Measurements from ENCODE around the gene HBB.

The HBB gene

GRCh38 chr11:5200582-5200981, 26.3 kb downstream of the HBB start, which contains the start of gene OR51V1:
OR51V1 (minus strand) TSS chr11:5200682; CDS start chr11:5200682, 0 bp downstream.
- no peak for DNase-seq (ENCODE audit: low read depth in 1 of 2, low spot score in 1 of 2)
- Histone ChIP-seq H3K4me3 (replicated peaks; ENCODE audit: insufficient read depth, low read length) (no peak within 1 kb of the TSS), H3K27ac (replicated peaks) (no peak within 1 kb of the TSS), H3K27me3 (ENCODE audit: insufficient read depth, poor library complexity, severe bottlenecking) (no peaks in the 10 kb centered on the region)
- TF ChIP-seq REST (IDR thresholded peaks at IDR 0.05; ENCODE audit: insufficient replicate concordance, low read depth) (no peak), CTCF (IDR thresholded peaks at IDR 0.05; ENCODE audit: insufficient read depth, low read length) (no peak)

- no peaks in the 10 kb centered on the region for H3K27me3 ChIP-seq (ENCODE audit: insufficient read depth, poor library complexity, severe bottlenecking)
- H3K4me3 ChIP-seq (replicated peaks; ENCODE audit: insufficient read depth, low read length) = no peak overlapping the region
- no peak for DNase-seq (ENCODE audit: low read depth in 1 of 2, low spot score in 1 of 2)
- no peak overlapping the region for H3K27ac ChIP-seq (replicated peaks)
- TF ChIP-seq REST (IDR thresholded peaks at IDR 0.05; ENCODE audit: insufficient replicate concordance, low read depth) (no peak), CTCF (IDR thresholded peaks at IDR 0.05; ENCODE audit: insufficient read depth, low read length) (no peak), POLR2AphosphoS5 (IDR thresholded peaks at IDR 0.05; ENCODE audit: low read depth) (no peak), SPI1 (IDR thresholded peaks at IDR 0.05; ENCODE audit: borderline replicate concordance, low read depth) (no peak), GABPA (IDR thresholded peaks at IDR 0.05; ENCODE audit: low read depth) (no peak)
These were observed 28.6 kb downstream of the HBB start for GRCh38 chr11:5198285-5198684.

GRCh38 chr11:5197536-5197935, 29.3 kb downstream of the HBB start:
- H3K27me3 ChIP-seq (ENCODE audit: insufficient read depth, poor library complexity, severe bottlenecking) = no peaks in the 10 kb centered on the region
- no peak overlapping the region for H3K27ac ChIP-seq (replicated peaks)
- TF ChIP-seq CTCF (IDR thresholded peaks at IDR 0.05; ENCODE audit: insufficient read depth, low read length) = no peak
- no peak for TF ChIP-seq POLR2AphosphoS5 (IDR thresholded peaks at IDR 0.05; ENCODE audit: low read depth)
- no peak for TF ChIP-seq REST (IDR thresholded peaks at IDR 0.05; ENCODE audit: insufficient replicate concordance, low read depth)
- no peak for TF ChIP-seq SPI1 (IDR thresholded peaks at IDR 0.05; ENCODE audit: borderline replicate concordance, low read depth)
- no peak for TF ChIP-seq GABPA (IDR thresholded peaks at IDR 0.05; ENCODE audit: low read depth)
- no peak overlapping the region for H3K4me3 ChIP-seq (replicated peaks; ENCODE audit: insufficient read depth, low read length)
- no peak for DNase-seq (ENCODE audit: low read depth in 1 of 2, low spot score in 1 of 2)
